CD14-positive monocyte (primary cell): ENCODE results near the gene CYP46A1. TPM values are rescaled to one million over a fixed set of nuclear protein-coding genes. Genes with fewer than 3 reads are reported as not detected.

Source experiments
- DNase-seq, 3 donors: peaks; one replicate each; pipeline ENCODE4 v3.0.0-alpha.2; 2011 to 2022
- H2AFZ ChIP-seq: 2 replicates; pipeline ENCODE4 v1.6.0; 2012; ENCODE audit warnings: mild to moderate bottlenecking, low read depth, low read length, inconsistent platforms; ENCODE audit not compliant: insufficient read depth, poor library complexity, severe bottlenecking
- H3K27ac ChIP-seq, 2 donors: 1 replicate in 1 of 2; 2 replicates in 1 of 2; pipeline ENCODE4 v1.5.1; 2012 to 2013; ENCODE audit warnings: low read length in 2 of 2, control low read depth in 1 of 2, inconsistent platforms in 1 of 2, low read depth in 1 of 2, mild to moderate bottlenecking in 1 of 2
- H3K27me3 ChIP-seq, 2 donors: one replicate each; pipeline versions ENCODE4 v1.6.0 to v1.6.1; 2011 to 2013; ENCODE audit warnings: low read length in 2 of 2; ENCODE audit not compliant: control insufficient read depth in 2 of 2, insufficient read depth in 2 of 2
- H3K36me3 ChIP-seq, 2 donors: replicated peaks in 1 of 2; 1 replicate in 1 of 2; 2 replicates in 1 of 2; pipeline versions ENCODE4 v1.5.1 to v1.6.1; 2012 to 2013; ENCODE audit warnings: low read length in 2 of 2, control low read depth in 1 of 2, inconsistent platforms in 1 of 2, mild to moderate bottlenecking in 1 of 2; ENCODE audit not compliant: insufficient read depth in 2 of 2, control insufficient read depth in 1 of 2
- H3K4me1 ChIP-seq, 2 donors: 1 replicate in 1 of 2; 2 replicates in 1 of 2; pipeline versions ENCODE4 v1.5.1 to v1.6.1; 2012 to 2013; ENCODE audit warnings: low read length in 2 of 2, control low read depth in 1 of 2, inconsistent platforms in 1 of 2, mild to moderate bottlenecking in 1 of 2, moderate library complexity in 1 of 2; ENCODE audit not compliant: insufficient read depth in 2 of 2, control insufficient read depth in 1 of 2
- H3K4me2 ChIP-seq: replicated peaks from 2 replicates; pipeline ENCODE3; 2012; ENCODE audit warnings: low read length, moderate library complexity, mild to moderate bottlenecking; ENCODE audit not compliant: poor library complexity, severe bottlenecking; ENCODE audit errors: extremely low read depth
- H3K4me3 ChIP-seq, 3 experiments: fragments of 200-600 bp in 1 of 3; sonication (generic) in 1 of 3; replicated peaks in 1 of 3; 1 replicate in 2 of 3; 2 replicates in 1 of 3; pipeline ENCODE4 v1.5.1; 2011 to 2013; ENCODE audit warnings: low read length in 3 of 3, mild to moderate bottlenecking in 3 of 3, control low read depth in 2 of 3, low read depth in 2 of 3, inconsistent platforms in 1 of 3, moderate library complexity in 1 of 3
- H3K79me2 ChIP-seq: 2 replicates; pipeline ENCODE4 v1.6.0; 2012; ENCODE audit warnings: mild to moderate bottlenecking, control low read depth, inconsistent platforms, low read length, moderate library complexity; ENCODE audit not compliant: insufficient read depth
- H3K9ac ChIP-seq: 2 replicates; pipeline ENCODE4 v1.6.0; 2017; ENCODE audit warnings: low read length, mild to moderate bottlenecking; ENCODE audit not compliant: insufficient read depth, poor library complexity, severe bottlenecking
- H3K9me3 ChIP-seq, 2 donors: replicated peaks in 1 of 2; 1 replicate in 1 of 2; 2 replicates in 1 of 2; pipeline versions ENCODE4 v1.5.1 to v1.6.1; 2012 to 2013; ENCODE audit warnings: low read length in 2 of 2, control low read depth in 1 of 2; ENCODE audit not compliant: control insufficient read depth in 1 of 2, insufficient read depth in 1 of 2
- H4K20me1 ChIP-seq: 2 replicates; pipeline ENCODE4 v1.6.0; 2012; ENCODE audit warnings: mild to moderate bottlenecking, low read length, control low read depth, moderate library complexity; ENCODE audit not compliant: insufficient read depth
- H3K27ac Mint-ChIP-seq, 7 donors: one replicate each; pipeline ENCODE4 v1.8.0; 2020; ENCODE audit warnings: mild to moderate bottlenecking in 7 of 7, mixed read lengths in 7 of 7, moderate library complexity in 6 of 7, inconsistent platforms in 2 of 7
- H3K27me3 Mint-ChIP-seq, 3 donors: one replicate each; pipeline ENCODE4 v1.8.0; 2021 to 2022; ENCODE audit warnings: low read depth in 3 of 3, mild to moderate bottlenecking in 3 of 3, mixed read lengths in 3 of 3, moderate library complexity in 3 of 3, inconsistent platforms in 1 of 3
- H3K36me3 Mint-ChIP-seq, 2 donors: one replicate each; pipeline ENCODE4 v1.8.0; 2020; ENCODE audit warnings: mixed read lengths in 2 of 2, inconsistent platforms in 1 of 2, mild to moderate bottlenecking in 1 of 2
- H3K4me1 Mint-ChIP-seq: one replicate; pipeline ENCODE4 v1.8.0; 2020; ENCODE audit warnings: mild to moderate bottlenecking, mixed read lengths
- H3K4me3 Mint-ChIP-seq, 2 donors: one replicate each; pipeline ENCODE4 v1.8.0; 2020; ENCODE audit warnings: mild to moderate bottlenecking in 2 of 2, mixed read lengths in 2 of 2, moderate library complexity in 1 of 2
- H3K9me3 Mint-ChIP-seq, 7 donors: one replicate each; pipeline ENCODE4 v1.8.0; 2020 to 2022; ENCODE audit warnings: mixed read lengths in 7 of 7, mild to moderate bottlenecking in 6 of 7, moderate library complexity in 6 of 7, inconsistent platforms in 2 of 7
- CTCF ChIP-seq: fragments of 200-600 bp; IDR thresholded peaks from one replicate; pipeline ENCODE4 v1.8.0; 2022; ENCODE audit warnings: antibody characterized with exemption, mild to moderate bottlenecking
- WGBS: methylation state at CpG from one replicate; pipeline ENCODE4 v1.1.5; 2013; ENCODE audit warnings: missing lambda C conversion rate; ENCODE audit not compliant: insufficient coverage; 5-methylcytosine and 5-hydroxymethylcytosine counted together
- intact Hi-C, 2 donors: fragments of 100-400 bp; cut with micrococcal nuclease; formaldehyde crosslinking; loops; one replicate each; pipeline versions ENCODE4 v1.15.0 to v1.15.1; 2023
- polyA plus RNA-seq, 3 donors: library from polyadenylated mRNA; depleted of rRNA in 1 of 3; unstranded in 2 of 3; stranded (reverse) in 1 of 3; fragments of 300-500 nt in 2 of 3; fragments of >200 nt in 1 of 3; fragmentation: Illumina TruSeq in 2 of 3; gene quantifications; 1 replicate in 2 of 3; 2 replicates in 1 of 3; pipeline ENCODE4 v1.2.3, GENCODE V29; 2012 to 2021

CYP46A1 gene
- polyA plus RNA-seq, 3 donors: not detected

- peaks cover 0 to 4% of the 10 kb centered on the region in 2 donors for H3K36me3 Mint-ChIP-seq
- TF ChIP-seq CTCF: no peak
- Histone ChIP-seq H3K4me3 (no peak overlapping the region), H3K9me3 (peaks cover 21 to 26% of the 10 kb centered on the region in 2 donors), H3K9ac (no peak overlapping the region), H2AFZ (no peak overlapping the region), H3K4me1 (no peaks in the 10 kb centered on the region), H3K27ac (no peak overlapping the region), H3K27me3 (peaks cover 3 to 6% of the 10 kb centered on the region in 2 donors), H3K79me2 (no peaks in the 10 kb centered on the region), H3K36me3 (no peaks in the 10 kb centered on the region), H3K4me2 (no peak overlapping the region), H4K20me1 (no peaks in the 10 kb centered on the region)
- no peak overlapping the region for H3K4me3 Mint-ChIP-seq
- peaks cover 5% of the 10 kb centered on the region for H3K4me1 Mint-ChIP-seq
- no peak overlapping the region for H3K27ac Mint-ChIP-seq
- WGBS: no CpG with 5 or more reads among the region's 1 CpG
- peaks cover 13 to 35% (median 22%) of the 10 kb centered on the region in 7 donors for H3K9me3 Mint-ChIP-seq
- intact Hi-C loops: no loop called here
- DNase-seq: no peak
- peaks cover 2 to 15% (median 2%) of the 10 kb centered on the region in 3 donors for H3K27me3 Mint-ChIP-seq
Observed at GRCh38 chr14:99701260-99701659, 17.2 kb downstream of the CYP46A1 start.

- Histone ChIP-seq H3K27ac (no peak overlapping the region), H2AFZ (no peak overlapping the region), H3K4me2 (no peak overlapping the region), H4K20me1 (no peaks in the 10 kb centered on the region), H3K9me3 (peaks cover 21 to 28% of the 10 kb centered on the region in 2 donors), H3K9ac (no peak overlapping the region), H3K79me2 (no peaks in the 10 kb centered on the region), H3K4me1 (no peaks in the 10 kb centered on the region), H3K4me3 (no peak overlapping the region), H3K36me3 (no peaks in the 10 kb centered on the region), H3K27me3 (peaks cover 3 to 4% of the 10 kb centered on the region in 2 donors)
- Mint-ChIP-seq H3K27me3 (peaks cover 2 to 10% (median 2%) of the 10 kb centered on the region in 3 donors), H3K9me3 (peaks cover 13 to 38% (median 23%) of the 10 kb centered on the region in 7 donors), H3K4me1 (peaks cover 5% of the 10 kb centered on the region), H3K27ac (no peak overlapping the region), H3K4me3 (no peak overlapping the region), H3K36me3 (peaks cover 0 to 4% of the 10 kb centered on the region in 2 donors)
- no peak for TF ChIP-seq CTCF
- no peak for DNase-seq
- intact Hi-C loops: no loop called here
Observed at GRCh38 chr14:99702115-99702514, 18.0 kb downstream of the CYP46A1 start.
